OCI-LY1 (cell line): ENCODE results near the gene SLC46A1.

ENCODE experiments used
- H2AFZ ChIP-seq: fragments of 200-600 bp; sonication (generic), shearing (Covaris generic); 2 replicates; pipeline ENCODE4 v1.6.0; 2014; ENCODE audit warnings: antibody characterized with exemption, mild to moderate bottlenecking, low read length
- H3F3A ChIP-seq: fragments of 200-600 bp; sonication (generic), shearing (Covaris generic); 2 replicates; pipeline ENCODE4 v1.6.0; 2014; ENCODE audit warnings: mild to moderate bottlenecking, antibody characterized with exemption, low read length, moderate library complexity; ENCODE audit not compliant: insufficient read depth
- H3K27ac ChIP-seq: fragments of 200-600 bp; sonication (generic); 2 replicates; pipeline ENCODE4 v1.5.1; 2014; ENCODE audit warnings: low read length, mixed run types, mild to moderate bottlenecking, low read depth; ENCODE audit not compliant: poor library complexity, severe bottlenecking
- H3K27me3 ChIP-seq: fragments of 200-600 bp; sonication (generic); 2 replicates; pipeline ENCODE4 v1.6.0; 2014; ENCODE audit warnings: antibody characterized with exemption, mild to moderate bottlenecking, low read length, moderate library complexity; ENCODE audit not compliant: insufficient read depth
- H3K36me3 ChIP-seq: fragments of 200-600 bp; sonication (generic); 2 replicates; pipeline ENCODE4 v1.6.1; 2014; ENCODE audit warnings: mild to moderate bottlenecking, antibody characterized with exemption, low read length, moderate library complexity, mixed read lengths; ENCODE audit not compliant: insufficient read depth
- H3K4me1 ChIP-seq: fragments of 200-600 bp; sonication (generic); 2 replicates; pipeline ENCODE4 v1.5.1; 2014; ENCODE audit warnings: mild to moderate bottlenecking, low read length, moderate library complexity; ENCODE audit not compliant: insufficient read depth, severe bottlenecking
- H3K4me2 ChIP-seq: fragments of 200-600 bp; sonication (generic), shearing (Covaris generic); 2 replicates; pipeline ENCODE4 v1.6.1; 2014; ENCODE audit warnings: low read length
- H3K4me3 ChIP-seq: fragments of 200-600 bp; sonication (generic); 2 replicates; pipeline ENCODE4 v1.5.1; 2014; ENCODE audit warnings: low read length, low read depth, mild to moderate bottlenecking, mixed read lengths; ENCODE audit not compliant: poor library complexity, severe bottlenecking
- H3K79me2 ChIP-seq: fragments of 200-600 bp; shearing (Covaris generic); 2 replicates; pipeline ENCODE4 v1.6.1; 2016; ENCODE audit warnings: mixed run types, low read length, mixed read lengths; ENCODE audit not compliant: insufficient read depth
- H3K9ac ChIP-seq: fragments of 200-600 bp; sonication (generic), shearing (Covaris generic); 2 replicates; pipeline ENCODE4 v1.6.1; 2014; ENCODE audit warnings: mild to moderate bottlenecking, low read length, mixed read lengths
- H3K9me2 ChIP-seq: fragments of 200-600 bp; sonication (generic), shearing (Covaris generic); 2 replicates; pipeline ENCODE4 v1.6.1; 2014; ENCODE audit warnings: low read depth, mild to moderate bottlenecking, low read length, mixed read lengths
- H3K9me3 ChIP-seq: fragments of 200-600 bp; shearing (Covaris generic); 2 replicates; pipeline ENCODE4 v1.6.1; 2014; ENCODE audit warnings: low read length, mixed read lengths
- H4K20me1 ChIP-seq: fragments of 200-600 bp; sonication (generic), shearing (Covaris generic); 2 replicates; pipeline ENCODE4 v1.6.0; 2016; ENCODE audit warnings: mild to moderate bottlenecking, low read length; ENCODE audit not compliant: insufficient read depth
- CTCF ChIP-seq: fragments of 200-600 bp; sonication (generic), shearing (Covaris generic); IDR thresholded peaks from 2 replicates; pipeline ENCODE4 v1.5.1; 2017; ENCODE audit warnings: mild to moderate bottlenecking, antibody characterized with exemption, low read length, moderate library complexity, mixed read lengths
- EZH2 ChIP-seq: fragments of 200-600 bp; sonication (generic), shearing (Covaris generic); IDR thresholded peaks from 2 replicates; pipeline ENCODE4 v1.8.0; 2017; ENCODE audit warnings: borderline replicate concordance, mixed run types, mild to moderate bottlenecking, antibody characterized with exemption, low read length, moderate library complexity, mixed read lengths

The SLC46A1 gene

GRCh38 chr17:28369684-28370034 is 36.4 kb downstream of the SLC46A1 start:
- H3K79me2 ChIP-seq: no peaks in the 10 kb centered on the region
- no peak overlapping the region for H3K9ac ChIP-seq
- H3K4me3 ChIP-seq: no peak overlapping the region
- H4K20me1 ChIP-seq: no peaks in the 10 kb centered on the region
- TF ChIP-seq EZH2 (no peak), CTCF (no peak)
- no peak overlapping the region for H2AFZ ChIP-seq
- no peak overlapping the region for H3K27ac ChIP-seq
- no peaks in the 10 kb centered on the region for H3K9me2 ChIP-seq
- no peaks in the 10 kb centered on the region for H3K9me3 ChIP-seq
- peaks cover 4% of the 10 kb centered on the region; the same call in 1 of the 2 replicates for H3K27me3 ChIP-seq
- H3K4me1 ChIP-seq: peaks cover 15% of the 10 kb centered on the region
- H3F3A ChIP-seq: no peaks in the 10 kb centered on the region; the same call in 1 of the 2 replicates
- no peak overlapping the region for H3K4me2 ChIP-seq
- H3K36me3 ChIP-seq: no peaks in the 10 kb centered on the region

- H3K4me2 ChIP-seq: no peak overlapping the region
- H4K20me1 ChIP-seq: no peaks in the 10 kb centered on the region
- TF ChIP-seq CTCF (no peak), EZH2 (no peak)
- H3K4me3 ChIP-seq: no peak overlapping the region
- no peak overlapping the region for H3K27ac ChIP-seq
- H2AFZ ChIP-seq: no peak overlapping the region
- H3K9ac ChIP-seq: no peak overlapping the region
- H3K27me3 ChIP-seq: peaks cover 4% of the 10 kb centered on the region; the same call in 1 of the 2 replicates
- H3F3A ChIP-seq: no peaks in the 10 kb centered on the region; the same call in 1 of the 2 replicates
- no peaks in the 10 kb centered on the region; the same call in 1 of the 2 replicates for H3K36me3 ChIP-seq
- H3K79me2 ChIP-seq: no peaks in the 10 kb centered on the region
- H3K9me3 ChIP-seq: no peaks in the 10 kb centered on the region
- H3K9me2 ChIP-seq: no peaks in the 10 kb centered on the region
- peaks cover 15% of the 10 kb centered on the region for H3K4me1 ChIP-seq
These were observed 36.9 kb downstream of the SLC46A1 start for GRCh38 chr17:28368915-28369683.

- H3K9ac ChIP-seq: no peak overlapping the region
- no peaks in the 10 kb centered on the region; the same call in 1 of the 2 replicates for H3F3A ChIP-seq
- H3K9me3 ChIP-seq: no peaks in the 10 kb centered on the region
- no peak overlapping the region for H3K4me3 ChIP-seq
- H3K4me2 ChIP-seq: no peak overlapping the region
- no peaks in the 10 kb centered on the region for H3K79me2 ChIP-seq
- H3K36me3 ChIP-seq: peaks cover 3% of the 10 kb centered on the region; the same call in 1 of the 2 replicates
- peaks cover 15% of the 10 kb centered on the region for H3K4me1 ChIP-seq
- H3K9me2 ChIP-seq: no peaks in the 10 kb centered on the region
- peaks cover 4% of the 10 kb centered on the region; the same call in 1 of the 2 replicates for H3K27me3 ChIP-seq
- no peak overlapping the region for H3K27ac ChIP-seq
- no peak overlapping the region for H2AFZ ChIP-seq
- no peaks in the 10 kb centered on the region for H4K20me1 ChIP-seq
- TF ChIP-seq CTCF (no peak), EZH2 (no peak)
These were observed 37.6 kb downstream of the SLC46A1 start for GRCh38 chr17:28368306-28368831.
